Measurements from ENCODE around the gene CCDC186.

GRCh38 chr10:114189700-114190099 is 15.7 kb upstream of the CCDC186 start:
- TF ChIP-seq CTCF (IDR thresholded peaks at IDR 0.05) (no peak), POLR2A (IDR thresholded peaks at IDR 0.05) (no peak)
